Brain microvascular endothelial cell (primary cell): Measurements from ENCODE around the gene KAT6B.
"Not testable (repeated sequence)": the region's sequence is repeated elsewhere in the genome, so short reads cannot be mapped to it uniquely, and the experiment has no call there.

Experiments
- DNase-seq: peaks from one replicate; pipeline ENCODE4 v3.0.0-alpha.2; 2020
- H3K27ac ChIP-seq: fragments of 250-450 bp; sonication (Bioruptor Pico); 2 replicates; pipeline ENCODE4 v1.5.1; 2020; ENCODE audit warnings: mild to moderate bottlenecking, moderate library complexity
- H3K27me3 ChIP-seq: fragments of 250-450 bp; sonication (Bioruptor Pico); replicated peaks from 2 replicates; pipeline ENCODE4 v1.5.1; 2020; ENCODE audit warnings: mild to moderate bottlenecking
- H3K36me3 ChIP-seq: fragments of 250-450 bp; sonication (Bioruptor Pico); replicated peaks from 2 replicates; pipeline ENCODE4 v1.5.1; 2020; ENCODE audit warnings: mild to moderate bottlenecking
- H3K4me3 ChIP-seq: 2 replicates; pipeline ENCODE4 v1.5.1; 2011; ENCODE audit warnings: low read depth, mild to moderate bottlenecking, control low read depth, low read length, moderate library complexity
- CTCF ChIP-seq: IDR thresholded peaks from 2 replicates; pipeline ENCODE4 v1.5.1; 2011; ENCODE audit warnings: low read depth, mild to moderate bottlenecking, moderate library complexity, low read length, control low read depth, inconsistent platforms; ENCODE audit errors: missing control alignments
- in situ Hi-C: cut with HindIII; loops from 2 replicates; pipeline ENCODE4 v1.10.0; 2017; ENCODE audit warnings: low sequenced_read_pairs, low pct_ligation_motif_present

Gene KAT6B

GRCh38 chr10:74887614-74888284 lies 61.3 kb downstream of the KAT6B start:
- in situ Hi-C loops = no loop called here
- DNase-seq = no peak

GRCh38 chr10:74888962-74889661 lies 62.7 kb downstream of the KAT6B start:
- in situ Hi-C loops = no loop called here
- Histone ChIP-seq H3K27me3 (no peaks in the 10 kb centered on the region), H3K36me3 (no peaks in the 10 kb centered on the region), H3K4me3 (no peak overlapping the region), H3K27ac (no peak overlapping the region)
- TF ChIP-seq CTCF = peak; percentile 35
- no peak for DNase-seq

More at GRCh38 chr10:74887614-74888284, 61.3 kb downstream of the KAT6B start:
- H3K4me3 ChIP-seq = no peak overlapping the region
- TF ChIP-seq CTCF = no peak
- H3K27ac ChIP-seq = no peak overlapping the region
- no peaks in the 10 kb centered on the region for H3K36me3 ChIP-seq
- no peaks in the 10 kb centered on the region for H3K27me3 ChIP-seq

DNA sequence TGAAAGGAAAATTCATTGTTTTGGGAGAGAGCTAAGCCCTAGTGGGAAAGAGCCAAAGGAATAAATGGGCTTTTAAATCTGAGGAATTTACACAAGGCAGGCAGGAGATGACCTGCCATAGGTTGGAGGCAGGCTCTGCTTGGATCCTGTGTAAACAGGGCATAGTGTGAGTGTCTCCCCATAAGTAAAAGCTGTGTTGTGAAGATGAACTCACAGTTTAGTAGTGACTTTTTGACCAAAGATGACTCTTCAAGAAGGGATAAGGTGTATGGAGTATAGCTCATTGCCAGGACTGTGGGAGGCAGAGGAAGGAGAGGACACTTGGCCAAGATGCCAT lies 63.2 kb downstream of the KAT6B start:
- Histone ChIP-seq H3K27me3 (no peaks in the 10 kb centered on the region), H3K36me3 (no peaks in the 10 kb centered on the region), H3K4me3 (no peak overlapping the region), H3K27ac (no peak overlapping the region)
- in situ Hi-C loops = no loop called here
- TF ChIP-seq CTCF = no peak
- no peak for DNase-seq

- Histone ChIP-seq H3K4me3 (no peak overlapping the region), H3K36me3 (no peaks in the 10 kb centered on the region), H3K27ac (no peak overlapping the region), H3K27me3 (no peaks in the 10 kb centered on the region)
- DNase-seq = no peak
- TF ChIP-seq CTCF = no peak
- in situ Hi-C loops = no loop called here
These were observed 64.1 kb downstream of the KAT6B start for GRCh38 chr10:74890460-74890859.

DNA sequence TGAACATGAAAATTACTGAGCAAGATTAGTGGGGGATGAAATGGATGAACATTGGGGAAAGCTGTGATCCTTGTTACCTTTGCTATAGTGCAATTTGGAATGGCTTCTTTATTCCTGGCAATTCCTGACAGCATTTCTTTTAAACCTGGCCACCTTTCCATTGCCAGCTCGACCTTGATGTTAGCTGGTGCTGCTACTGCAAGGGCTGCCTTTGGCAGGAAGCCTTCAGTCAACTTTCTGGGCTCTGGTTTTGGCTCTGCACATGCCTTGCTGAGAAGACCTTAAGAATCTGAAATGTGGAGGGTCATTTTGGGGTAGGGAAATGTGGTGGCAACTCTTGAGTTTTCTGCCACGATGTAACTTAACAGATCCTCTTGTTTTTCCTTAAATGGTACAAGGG lies 64.7 kb downstream of the KAT6B start:
- H3K4me3 ChIP-seq = no peak overlapping the region
- H3K36me3 ChIP-seq = no peaks in the 10 kb centered on the region
- no peak for TF ChIP-seq CTCF
- H3K27me3 ChIP-seq = no peaks in the 10 kb centered on the region
- no peak for DNase-seq
- in situ Hi-C loops = no loop called here
- no peak overlapping the region for H3K27ac ChIP-seq

- TF ChIP-seq CTCF = no peak
- H3K27me3 ChIP-seq = no peaks in the 10 kb centered on the region
- no peaks in the 10 kb centered on the region for H3K36me3 ChIP-seq
- no peak for DNase-seq
- no peak overlapping the region for H3K27ac ChIP-seq
- in situ Hi-C loops = no loop called here
- H3K4me3 ChIP-seq = no peak overlapping the region
These were observed 66.4 kb downstream of the KAT6B start for GRCh38 chr10:74892839-74893238.

DNA sequence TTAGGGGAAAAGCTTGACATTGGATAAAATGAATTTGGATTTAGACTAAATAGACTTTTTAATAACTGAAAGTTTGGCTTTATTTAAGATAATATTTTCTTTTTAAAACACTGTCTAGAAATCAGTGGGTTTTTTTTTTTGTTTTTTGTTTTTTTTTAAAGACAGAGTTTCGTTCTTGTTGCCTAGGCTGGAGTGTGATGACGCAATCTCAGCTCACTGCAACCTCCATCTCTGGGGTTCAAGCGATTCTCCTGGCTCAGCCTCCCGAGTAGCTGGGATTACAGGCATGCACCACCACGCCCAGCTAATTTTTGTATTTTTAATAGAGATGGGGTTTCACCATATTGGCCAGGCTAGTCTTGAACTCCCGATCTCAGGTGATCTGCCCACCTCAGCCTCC lies 66.9 kb downstream of the KAT6B start:
- in situ Hi-C loops, DNase-seq, H3K27me3 ChIP-seq, H3K27ac ChIP-seq, H3K36me3 ChIP-seq, H3K4me3 ChIP-seq: not testable (repeated sequence)
